Muscle layer of duodenum (tissue), 2 donors: ENCODE measurements around the gene UQCC5.

Experiments
- H3K27ac ChIP-seq: one replicate; pipeline ENCODE4 v1.7.0; 2013; ENCODE audit warnings: mild to moderate bottlenecking, low read length
- H3K27me3 ChIP-seq: one replicate; pipeline ENCODE4 v1.7.0; 2013; ENCODE audit warnings: low read depth, mild to moderate bottlenecking, control low read depth, low read length
- H3K36me3 ChIP-seq, 2 donors: one replicate each; pipeline ENCODE4 v1.7.0; 2013; ENCODE audit warnings: low read length in 2 of 2, control low read depth in 1 of 2, mild to moderate bottlenecking in 1 of 2; ENCODE audit not compliant: insufficient read depth in 2 of 2, control insufficient read depth in 1 of 2
- H3K4me1 ChIP-seq, 2 donors: one replicate each; pipeline ENCODE4 v1.7.0; 2013; ENCODE audit warnings: low read length in 2 of 2, mild to moderate bottlenecking in 2 of 2, control low read depth in 1 of 2, moderate library complexity in 1 of 2; ENCODE audit not compliant: insufficient read depth in 2 of 2, control insufficient read depth in 1 of 2
- H3K4me3 ChIP-seq, 2 donors: one replicate each; pipeline ENCODE4 v1.7.0; 2013; ENCODE audit warnings: low read length in 2 of 2, low read depth in 1 of 2, mild to moderate bottlenecking in 1 of 2
- H3K9me3 ChIP-seq, 2 donors: one replicate each; pipeline ENCODE4 v1.7.0; 2013; ENCODE audit warnings: low read length in 2 of 2, control low read depth in 1 of 2, mild to moderate bottlenecking in 1 of 2; ENCODE audit not compliant: control insufficient read depth in 1 of 2
- donor health status: healthy.

The UQCC5 gene

GRCh38 chr3:52507359-52507758 lies 29.0 kb upstream of the UQCC5 start:
- H3K27me3 ChIP-seq = no peaks in the 10 kb centered on the region
- H3K4me3 ChIP-seq = no peak overlapping the region
- H3K36me3 ChIP-seq = no peaks in the 10 kb centered on the region
- H3K27ac ChIP-seq = no peak overlapping the region
- H3K4me1 ChIP-seq = no peaks in the 10 kb centered on the region
- H3K9me3 ChIP-seq = no peaks in the 10 kb centered on the region

DNA sequence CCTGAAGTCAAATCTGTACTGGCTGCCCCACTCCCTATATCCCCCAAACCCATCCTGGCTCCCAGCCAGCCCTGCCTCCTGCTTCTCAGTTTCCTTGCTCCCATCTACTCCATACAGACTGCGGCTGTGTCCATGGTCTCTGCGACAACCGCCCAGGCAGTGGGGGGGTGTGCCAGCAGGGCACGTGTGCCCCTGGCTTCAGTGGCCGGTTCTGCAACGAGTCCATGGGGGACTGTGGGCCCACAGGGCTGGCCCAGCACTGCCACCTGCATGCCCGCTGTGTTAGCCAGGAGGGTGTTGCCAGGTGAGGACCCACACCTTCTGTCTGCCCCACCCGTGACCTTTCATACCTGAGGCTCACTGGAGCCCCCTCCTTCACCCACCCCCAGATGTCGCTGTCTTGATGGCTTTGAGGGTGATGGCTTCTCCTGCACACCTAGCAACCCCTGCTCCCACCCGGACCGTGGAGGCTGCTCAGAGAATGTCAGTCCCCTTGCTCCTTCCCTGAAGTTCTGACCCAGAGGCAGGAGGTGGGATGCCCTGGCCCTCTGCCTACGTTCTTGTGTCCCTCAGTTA lies 26.6 kb upstream of the UQCC5 start:
- H3K4me1 ChIP-seq = no peaks in the 10 kb centered on the region
- H3K27ac ChIP-seq = no peak overlapping the region
- H3K4me3 ChIP-seq = no peak overlapping the region
- no peaks in the 10 kb centered on the region for H3K9me3 ChIP-seq
- H3K36me3 ChIP-seq = no peaks in the 10 kb centered on the region
- no peaks in the 10 kb centered on the region for H3K27me3 ChIP-seq

DNA sequence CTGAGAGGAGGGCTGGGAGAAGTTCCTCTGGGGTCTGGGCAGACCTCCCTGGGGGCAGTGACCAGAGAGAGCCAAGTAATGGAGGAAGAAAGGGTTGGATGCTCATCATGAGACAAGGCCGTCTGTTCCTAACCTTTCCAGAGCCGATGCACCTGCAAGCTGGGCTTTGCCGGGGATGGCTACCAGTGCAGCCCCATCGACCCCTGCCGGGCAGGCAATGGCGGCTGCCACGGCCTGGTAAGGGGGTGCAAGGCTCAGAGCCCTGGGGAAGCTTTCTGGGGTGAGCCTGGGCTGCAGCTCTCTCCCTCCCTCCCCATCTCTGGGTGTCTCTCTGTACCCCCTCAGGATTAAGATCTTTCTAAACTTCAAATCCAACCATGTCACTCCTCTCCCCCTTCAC lies 24.9 kb upstream of the UQCC5 start:
- H3K27ac ChIP-seq = no peak overlapping the region
- H3K4me3 ChIP-seq = no peak overlapping the region
- H3K4me1 ChIP-seq = no peaks in the 10 kb centered on the region
- no peaks in the 10 kb centered on the region for H3K9me3 ChIP-seq
- no peaks in the 10 kb centered on the region for H3K27me3 ChIP-seq
- H3K36me3 ChIP-seq = no peaks in the 10 kb centered on the region

DNA sequence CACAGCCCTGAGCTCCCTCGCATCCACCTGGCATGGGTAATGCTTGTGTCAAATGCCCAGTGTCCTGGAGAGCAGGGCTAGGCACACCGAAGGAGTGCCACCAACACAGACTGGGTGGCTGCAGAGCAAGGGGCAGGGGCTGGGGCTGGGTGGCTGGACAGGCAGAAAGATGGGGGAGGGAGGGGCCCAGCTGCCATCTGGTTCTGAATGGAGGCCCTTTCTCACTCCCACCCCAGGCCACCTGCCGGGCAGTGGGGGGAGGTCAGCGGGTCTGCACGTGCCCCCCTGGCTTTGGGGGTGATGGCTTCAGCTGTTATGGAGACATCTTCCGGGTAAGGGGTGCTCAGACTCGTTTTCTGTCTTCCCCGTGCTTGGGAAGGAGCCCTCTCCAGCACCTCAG lies 24.3 kb upstream of the UQCC5 start:
- Histone ChIP-seq H3K27ac (no peak overlapping the region), H3K9me3 (no peaks in the 10 kb centered on the region), H3K36me3 (no peaks in the 10 kb centered on the region), H3K4me3 (no peak overlapping the region), H3K4me1 (no peaks in the 10 kb centered on the region), H3K27me3 (no peaks in the 10 kb centered on the region)

DNA sequence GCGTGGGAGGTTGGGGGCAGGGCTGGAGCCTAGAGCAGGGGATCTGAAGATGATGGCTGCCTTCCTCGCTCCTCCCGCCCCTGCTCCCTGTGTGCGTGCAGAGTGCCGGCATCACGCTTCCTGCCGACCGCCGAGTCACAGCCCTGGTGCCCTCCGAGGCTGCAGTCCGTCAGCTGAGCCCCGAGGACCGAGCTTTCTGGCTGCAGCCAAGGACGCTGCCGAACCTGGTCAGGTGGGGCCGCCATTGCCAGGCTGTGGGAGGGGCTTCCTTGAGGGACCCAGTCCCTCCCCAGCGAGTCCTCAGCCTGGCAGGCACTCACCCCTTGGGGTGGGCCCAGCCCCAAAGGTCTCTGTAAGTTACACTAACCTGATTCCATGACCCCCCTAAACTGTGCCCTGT lies 23.7 kb upstream of the UQCC5 start:
- H3K4me1 ChIP-seq = no peaks in the 10 kb centered on the region
- H3K36me3 ChIP-seq = no peaks in the 10 kb centered on the region
- no peak overlapping the region for H3K27ac ChIP-seq
- no peaks in the 10 kb centered on the region for H3K9me3 ChIP-seq
- H3K27me3 ChIP-seq = no peaks in the 10 kb centered on the region
- H3K4me3 ChIP-seq = no peak overlapping the region

GRCh38 chr3:52513281-52513680 lies 23.1 kb upstream of the UQCC5 start:
- Histone ChIP-seq H3K36me3 (no peaks in the 10 kb centered on the region), H3K4me3 (no peak overlapping the region), H3K27ac (no peak overlapping the region), H3K4me1 (no peaks in the 10 kb centered on the region), H3K9me3 (no peaks in the 10 kb centered on the region), H3K27me3 (no peaks in the 10 kb centered on the region)

- H3K27ac ChIP-seq = no peak overlapping the region
- no peaks in the 10 kb centered on the region for H3K27me3 ChIP-seq
- no peaks in the 10 kb centered on the region for H3K4me1 ChIP-seq
- H3K4me3 ChIP-seq = no peak overlapping the region
- peaks cover 0 to 2% of the 10 kb centered on the region in 2 donors for H3K36me3 ChIP-seq
- H3K9me3 ChIP-seq = no peaks in the 10 kb centered on the region
Observed at GRCh38 chr3:52514576-52514975, 21.8 kb upstream of the UQCC5 start.

DNA sequence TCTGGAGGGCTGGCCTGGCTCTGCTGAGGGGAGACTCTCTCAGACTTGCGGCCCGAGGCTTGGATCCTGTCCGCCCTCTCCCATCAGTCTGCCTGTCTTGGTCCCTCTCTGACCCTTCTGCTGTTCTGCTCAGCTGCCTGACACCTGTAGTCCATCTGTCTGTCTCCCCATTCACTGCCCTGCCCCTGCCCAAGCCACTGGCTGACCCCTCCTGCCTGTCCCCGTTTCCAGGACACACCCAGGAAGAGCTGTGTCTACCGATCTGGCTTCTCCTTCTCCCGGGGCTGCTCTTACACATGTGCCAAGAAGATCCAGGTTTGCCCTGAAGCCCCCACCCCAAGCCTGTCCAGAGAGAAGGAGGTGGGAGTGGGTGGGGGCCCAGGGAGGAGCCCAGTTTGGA lies 21.2 kb upstream of the UQCC5 start:
- peaks cover 0 to 4% of the 10 kb centered on the region in 2 donors for H3K36me3 ChIP-seq
- no peak overlapping the region for H3K27ac ChIP-seq
- H3K4me1 ChIP-seq = no peaks in the 10 kb centered on the region
- no peaks in the 10 kb centered on the region for H3K9me3 ChIP-seq
- H3K4me3 ChIP-seq = no peak overlapping the region
- H3K27me3 ChIP-seq = no peaks in the 10 kb centered on the region

DNA sequence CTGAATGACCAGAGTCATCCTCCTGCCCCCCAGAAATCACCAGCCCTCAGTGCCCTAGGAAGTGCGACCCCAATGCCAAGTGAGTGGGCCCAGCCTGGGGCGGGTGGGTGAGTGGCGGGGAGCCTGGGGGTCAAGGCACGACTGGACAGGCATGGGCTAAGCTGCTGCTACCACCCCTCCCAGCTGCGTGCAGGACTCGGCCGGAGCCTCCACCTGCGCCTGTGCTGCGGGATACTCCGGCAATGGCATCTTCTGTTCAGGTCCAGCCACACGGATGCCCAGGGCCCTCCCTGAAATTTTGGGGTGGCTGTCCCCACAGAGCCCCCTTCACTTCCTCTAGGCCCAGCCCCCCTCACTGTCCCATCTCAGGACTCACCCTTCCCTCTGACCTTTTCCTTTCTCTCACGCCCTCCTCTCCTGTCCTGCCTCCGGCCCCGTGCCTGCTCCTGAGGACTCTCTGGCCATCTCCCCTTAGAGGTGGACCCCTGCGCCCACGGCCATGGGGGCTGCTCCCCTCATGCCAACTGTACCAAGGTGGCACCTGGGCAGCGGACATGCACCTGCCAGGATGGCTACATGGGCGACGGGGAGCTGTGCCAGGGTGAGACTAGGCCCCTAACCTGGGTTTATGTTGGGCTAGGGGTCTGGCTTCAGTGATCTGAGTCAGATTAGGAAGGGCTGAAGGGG lies 19.8 kb upstream of the UQCC5 start:
- Histone ChIP-seq H3K4me1 (no peaks in the 10 kb centered on the region), H3K27me3 (no peaks in the 10 kb centered on the region), H3K36me3 (peaks cover 0 to 4% of the 10 kb centered on the region in 2 donors), H3K27ac (no peak overlapping the region), H3K9me3 (no peaks in the 10 kb centered on the region), H3K4me3 (no peak overlapping the region)

DNA sequence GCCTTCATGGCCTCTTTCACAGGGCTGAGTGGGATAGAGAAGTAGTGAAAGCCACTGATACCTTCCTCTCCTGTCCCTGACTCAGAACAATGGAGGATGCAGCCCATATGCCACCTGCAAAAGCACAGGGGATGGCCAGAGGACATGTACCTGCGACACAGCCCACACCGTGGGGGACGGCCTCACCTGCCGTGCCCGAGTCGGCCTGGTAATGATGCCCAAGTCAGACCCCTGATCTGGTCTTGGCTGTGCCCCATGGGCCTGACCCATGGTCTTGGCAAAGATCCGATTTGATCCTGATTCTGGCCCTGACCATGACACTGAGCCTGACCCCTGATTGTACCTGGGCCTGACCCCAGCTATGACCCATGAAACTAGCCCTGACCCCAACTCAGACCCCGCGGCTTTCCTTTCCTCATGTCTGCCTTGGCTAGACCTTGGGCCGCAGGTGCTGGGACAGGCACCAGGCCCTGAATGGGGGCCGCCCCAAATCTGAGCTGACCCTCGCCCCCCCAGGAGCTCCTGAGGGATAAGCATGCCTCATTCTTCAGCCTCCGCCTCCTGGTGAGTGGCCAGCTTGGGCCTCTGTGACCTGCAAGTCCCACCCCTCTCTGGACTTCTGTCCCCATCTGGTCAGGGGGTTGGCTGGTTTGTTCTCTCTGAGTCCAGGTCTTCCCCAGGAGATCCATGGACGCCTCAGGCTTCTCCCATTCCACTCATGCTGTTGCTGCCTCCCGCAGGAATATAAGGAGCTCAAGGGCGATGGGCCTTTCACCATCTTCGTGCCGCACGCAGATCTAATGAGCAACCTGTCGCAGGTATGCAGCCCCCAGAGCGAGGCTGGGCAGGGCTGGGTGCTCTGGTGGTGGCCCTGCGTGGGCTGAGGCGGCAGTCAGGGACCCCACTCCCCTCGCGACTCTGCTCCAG lies 18.3 kb upstream of the UQCC5 start:
- Histone ChIP-seq H3K27me3 (no peaks in the 10 kb centered on the region), H3K4me3 (no peak overlapping the region), H3K27ac (no peak overlapping the region), H3K9me3 (no peaks in the 10 kb centered on the region), H3K36me3 (peaks cover 0 to 4% of the 10 kb centered on the region in 2 donors), H3K4me1 (no peaks in the 10 kb centered on the region)

DNA sequence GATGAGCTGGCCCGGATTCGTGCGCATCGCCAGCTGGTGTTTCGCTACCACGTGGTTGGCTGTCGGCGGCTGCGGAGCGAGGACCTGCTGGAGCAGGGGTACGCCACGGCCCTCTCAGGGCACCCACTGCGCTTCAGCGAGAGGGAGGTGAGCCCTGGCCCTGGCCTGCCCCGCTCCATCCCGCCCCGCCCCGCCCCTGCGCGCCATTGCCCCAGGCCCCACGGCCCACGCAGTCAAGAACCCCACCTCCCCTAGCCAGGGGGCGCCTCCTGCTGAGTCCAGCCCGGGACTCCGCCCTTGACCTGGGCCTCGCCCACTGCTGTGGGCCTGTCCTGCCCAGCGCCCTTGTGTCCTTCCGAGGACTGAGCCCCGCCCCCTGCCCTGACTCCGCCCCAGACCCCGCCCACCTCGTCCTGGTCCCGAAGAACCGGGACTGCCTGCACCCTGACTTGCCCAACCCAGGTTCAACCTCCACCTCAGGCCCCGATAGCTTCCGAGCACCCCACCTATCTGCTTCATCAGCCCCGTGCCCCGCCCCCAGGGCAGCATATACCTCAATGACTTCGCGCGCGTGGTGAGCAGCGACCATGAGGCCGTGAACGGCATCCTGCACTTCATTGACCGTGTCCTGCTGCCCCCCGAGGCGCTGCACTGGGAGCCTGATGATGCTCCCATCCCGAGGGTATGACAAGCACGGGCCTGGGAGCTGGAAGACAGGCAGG lies 17.5 kb upstream of the UQCC5 start:
- Histone ChIP-seq H3K9me3 (no peaks in the 10 kb centered on the region), H3K27me3 (no peaks in the 10 kb centered on the region), H3K27ac (no peak overlapping the region), H3K4me1 (no peaks in the 10 kb centered on the region), H3K4me3 (peak overlapping the region in 1 of 2 donors; percentile 21), H3K36me3 (peaks cover 0 to 4% of the 10 kb centered on the region in 2 donors)
